GM23338 (cell line): Measurements from ENCODE around the gene LSM3. TPM values are rescaled to one million over a fixed set of nuclear protein-coding genes. Genes with fewer than 3 reads are reported as not detected.

Source experiments
- ATAC-seq: fragments of 200-7000 bp; cut with Tn5 transposase; 3 replicates; pipeline ENCODE4 v1.9.1; 2020
- DNase-seq: peaks from one replicate; pipeline ENCODE4 v3.0.0-alpha.2; 2015; ENCODE audit warnings: low spot score
- H2AFZ ChIP-seq: fragments of 200-600 bp; sonication (generic); 2 replicates; pipeline ENCODE4 v1.8.0; 2016; ENCODE audit warnings: antibody characterized with exemption, mild to moderate bottlenecking, moderate library complexity
- H3F3A ChIP-seq: fragments of 200-600 bp; sonication (generic); replicated peaks from 2 replicates; pipeline ENCODE4 v1.8.0; 2017; ENCODE audit warnings: antibody characterized with exemption, mixed run types, low read depth
- H3K27ac ChIP-seq: fragments of 200-600 bp; sonication (generic); 2 replicates; pipeline ENCODE4 v1.6.1; 2016; ENCODE audit warnings: low read depth
- H3K27me3 ChIP-seq: fragments of 200-600 bp; sonication (generic); 2 replicates; pipeline ENCODE4 v1.8.0; 2016; ENCODE audit warnings: mild to moderate bottlenecking, mixed run types, moderate library complexity; ENCODE audit not compliant: insufficient read depth
- H3K36me3 ChIP-seq: fragments of 200-600 bp; sonication (generic); 2 replicates; pipeline ENCODE4 v1.8.0; 2016; ENCODE audit warnings: mild to moderate bottlenecking; ENCODE audit not compliant: insufficient read depth
- H3K4me1 ChIP-seq: fragments of 200-600 bp; sonication (generic); 2 replicates; pipeline ENCODE4 v1.8.0; 2016; ENCODE audit warnings: mild to moderate bottlenecking, moderate library complexity; ENCODE audit not compliant: insufficient read depth
- H3K4me2 ChIP-seq: fragments of 200-600 bp; sonication (generic); 2 replicates; pipeline ENCODE4 v1.7.1; 2017; ENCODE audit warnings: mixed run types
- H3K4me3 ChIP-seq: fragments of 200-600 bp; sonication (generic); 2 replicates; pipeline ENCODE4 v1.6.1; 2016; ENCODE audit warnings: mixed run types
- H3K79me2 ChIP-seq: fragments of 200-600 bp; sonication (generic); replicated peaks from 2 replicates; pipeline ENCODE4 v1.8.0; 2017; ENCODE audit warnings: mild to moderate bottlenecking; ENCODE audit not compliant: insufficient read depth
- H3K9me2 ChIP-seq: fragments of 200-600 bp; sonication (generic); 2 replicates; pipeline ENCODE4 v1.8.0; 2017; ENCODE audit not compliant: insufficient read depth
- H4K20me1 ChIP-seq: fragments of 200-600 bp; sonication (generic); replicated peaks from 2 replicates; pipeline ENCODE4 v1.8.0; 2017; ENCODE audit warnings: mild to moderate bottlenecking; ENCODE audit not compliant: insufficient read depth
- H3K27ac Mint-ChIP-seq: 2 replicates; pipeline ENCODE4 v1.8.0; 2020; ENCODE audit warnings: inconsistent platforms, mild to moderate bottlenecking, moderate library complexity, mixed read lengths
- H3K27me3 Mint-ChIP-seq: 3 replicates; pipeline ENCODE4 v1.8.0; 2022; ENCODE audit warnings: low read depth, mild to moderate bottlenecking, moderate library complexity, mixed read lengths, inconsistent platforms; ENCODE audit not compliant: insufficient read depth, poor library complexity
- H3K36me3 Mint-ChIP-seq: 3 replicates; pipeline ENCODE4 v1.8.0; 2021; ENCODE audit warnings: low read depth, mild to moderate bottlenecking, inconsistent platforms, moderate library complexity, mixed read lengths
- H3K4me1 Mint-ChIP-seq: 3 replicates; pipeline ENCODE4 v1.8.0; 2020; ENCODE audit warnings: mild to moderate bottlenecking, inconsistent platforms, mixed read lengths
- H3K4me3 Mint-ChIP-seq: 3 replicates; pipeline ENCODE4 v1.8.0; 2021; ENCODE audit warnings: moderate library complexity, mild to moderate bottlenecking, inconsistent platforms, mixed read lengths
- H3K9me3 Mint-ChIP-seq: 3 replicates; pipeline ENCODE4 v1.8.0; 2020; ENCODE audit warnings: moderate library complexity, mild to moderate bottlenecking, inconsistent platforms, mixed read lengths
- CREB1 ChIP-seq: fragments of 250-450 bp; sonication (Bioruptor Pico); IDR thresholded peaks from 2 replicates; pipeline ENCODE4 v1.5.0; 2020; ENCODE audit warnings: low read depth, mild to moderate bottlenecking, moderate library complexity
- CTCF ChIP-seq, 2 experiments: fragments of 200-600 bp in 1 of 2; sonication (generic) in 1 of 2; conservative IDR thresholded peaks; 2 replicates each; pipeline versions ENCODE4 v1.5.1 to v1.6.1; 2016 to 2017; ENCODE audit warnings: antibody characterized with exemption in 2 of 2, low read depth in 2 of 2, mild to moderate bottlenecking in 2 of 2, moderate library complexity in 1 of 2
- ETS1 ChIP-seq: IDR thresholded peaks from 2 replicates; pipeline ENCODE4 v1.6.1; 2016; ENCODE audit warnings: antibody characterized with exemption
- POLR2AphosphoS5 ChIP-seq: IDR thresholded peaks from 2 replicates; pipeline ENCODE4 v1.6.1; 2016; ENCODE audit warnings: antibody characterized with exemption, low read depth
- ZNF114 ChIP-seq: fragments of 250-450 bp; sonication (Bioruptor Pico); IDR thresholded peaks from 2 replicates; pipeline ENCODE4 v1.5.0; 2020; ENCODE audit warnings: mild to moderate bottlenecking, moderate library complexity
- ZNF331 ChIP-seq: fragments of 250-450 bp; sonication (Bioruptor Pico); IDR thresholded peaks from 2 replicates; pipeline ENCODE4 v1.5.0; 2020; ENCODE audit warnings: low read depth, mild to moderate bottlenecking, moderate library complexity
- ZNF462 ChIP-seq: fragments of 250-450 bp; sonication (Bioruptor Pico); IDR thresholded peaks from 2 replicates; pipeline ENCODE4 v1.5.0; 2020; ENCODE audit warnings: mild to moderate bottlenecking, moderate library complexity
- polyA plus RNA-seq: library from polyadenylated mRNA; unstranded; fragments of >200 nt; fragmentation: Nextera tagmentation; extraction: Ambion mirVana; gene quantifications from 2 replicates; pipeline ENCODE4 v1.2.1, GENCODE V29; 2016
- total RNA-seq: library from RNA; depleted of rRNA; stranded (reverse); fragments of >200 nt; shearing (Covaris generic); gene quantifications from 2 replicates; pipeline ENCODE4 v1.2.3, GENCODE V29; 2014

LSM3 gene
- total and polyA plus RNA-seq, 2 experiments from 2014 or later = 20.1 to 71.5 TPM

- TF ChIP-seq ETS1 = no peak
Measured at GRCh38 chr3:14137445-14137844, 41.2 kb upstream of the LSM3 start (continued).

GRCh38 chr3:14138109-14138877 lies 40.3 kb upstream of the LSM3 start:
- Mint-ChIP-seq H3K9me3 (no peaks in the 10 kb centered on the region), H3K4me3 (no peak overlapping the region), H3K27ac (no peak overlapping the region), H3K27me3 (peaks cover 6% of the 10 kb centered on the region), H3K36me3 (peaks cover 53% of the 10 kb centered on the region), H3K4me1 (no peaks in the 10 kb centered on the region; the same call in 2 of the 3 replicates)
- H3K4me1 ChIP-seq = no peaks in the 10 kb centered on the region
- H3K27me3 ChIP-seq = no peaks in the 10 kb centered on the region
- H2AFZ ChIP-seq = no peak overlapping the region
- no peak overlapping the region for H3K27ac ChIP-seq
- no peak overlapping the region for H3K4me3 ChIP-seq
- DNase-seq (no peak), ATAC-seq (no peak)
- peaks cover 4% of the 10 kb centered on the region for H3K36me3 ChIP-seq
- no peaks in the 10 kb centered on the region for H3F3A ChIP-seq
- no peaks in the 10 kb centered on the region for H4K20me1 ChIP-seq
- no peak overlapping the region for H3K4me2 ChIP-seq
- no peaks in the 10 kb centered on the region for H3K79me2 ChIP-seq
- no peaks in the 10 kb centered on the region for H3K9me2 ChIP-seq
- no peak for TF ChIP-seq ETS1
- no peak for TF ChIP-seq ZNF331
- TF ChIP-seq CTCF (conservative IDR thresholded peaks at IDR 0.05; ENCODE audit: low read depth in 2 of 2) = no peak
- TF ChIP-seq ZNF114 (CRISPR knock-in tag) = no peak
- TF ChIP-seq CREB1 = no peak

GRCh38 chr3:14138878-14139655 lies 39.5 kb upstream of the LSM3 start:
- Mint-ChIP-seq H3K4me3 (no peak overlapping the region), H3K27ac (no peak overlapping the region)
- no peaks in the 10 kb centered on the region for H3F3A ChIP-seq
- no peak for TF ChIP-seq ZNF462 (CRISPR knock-in tag)
- no peak for TF ChIP-seq POLR2AphosphoS5

More at GRCh38 chr3:14138878-14139655, 39.5 kb upstream of the LSM3 start:
- Histone ChIP-seq H2AFZ (no peak overlapping the region), H3K27ac (no peak overlapping the region), H3K9me2 (no peaks in the 10 kb centered on the region), H3K4me2 (no peak overlapping the region), H3K4me1 (0 out of 2 replicates have a peak, but pooled peaks cover 4% of the 10 kb centered on the region), H3K27me3 (no peaks in the 10 kb centered on the region), H3K36me3 (peaks cover 4% of the 10 kb centered on the region), H3K79me2 (no peaks in the 10 kb centered on the region), H4K20me1 (no peaks in the 10 kb centered on the region), H3K4me3 (no peak overlapping the region)
- no peak for ATAC-seq
- H3K9me3 Mint-ChIP-seq = no peaks in the 10 kb centered on the region
- H3K4me1 Mint-ChIP-seq = peaks cover under 1% of the 10 kb centered on the region; the same call in 1 of the 3 replicates
- no peak for DNase-seq
- H3K27me3 Mint-ChIP-seq = peaks cover 6% of the 10 kb centered on the region
- peaks cover 46% of the 10 kb centered on the region for H3K36me3 Mint-ChIP-seq
